ENCODE measurements around the gene MCCC2. TPM values are rescaled to one million over a fixed set of nuclear protein-coding genes. Genes with fewer than 3 reads are reported as not detected.

MCCC2 gene
- total and polyA plus RNA-seq, 10 donors: 15.3 to 48.8 (median 31.6) TPM

DNA sequence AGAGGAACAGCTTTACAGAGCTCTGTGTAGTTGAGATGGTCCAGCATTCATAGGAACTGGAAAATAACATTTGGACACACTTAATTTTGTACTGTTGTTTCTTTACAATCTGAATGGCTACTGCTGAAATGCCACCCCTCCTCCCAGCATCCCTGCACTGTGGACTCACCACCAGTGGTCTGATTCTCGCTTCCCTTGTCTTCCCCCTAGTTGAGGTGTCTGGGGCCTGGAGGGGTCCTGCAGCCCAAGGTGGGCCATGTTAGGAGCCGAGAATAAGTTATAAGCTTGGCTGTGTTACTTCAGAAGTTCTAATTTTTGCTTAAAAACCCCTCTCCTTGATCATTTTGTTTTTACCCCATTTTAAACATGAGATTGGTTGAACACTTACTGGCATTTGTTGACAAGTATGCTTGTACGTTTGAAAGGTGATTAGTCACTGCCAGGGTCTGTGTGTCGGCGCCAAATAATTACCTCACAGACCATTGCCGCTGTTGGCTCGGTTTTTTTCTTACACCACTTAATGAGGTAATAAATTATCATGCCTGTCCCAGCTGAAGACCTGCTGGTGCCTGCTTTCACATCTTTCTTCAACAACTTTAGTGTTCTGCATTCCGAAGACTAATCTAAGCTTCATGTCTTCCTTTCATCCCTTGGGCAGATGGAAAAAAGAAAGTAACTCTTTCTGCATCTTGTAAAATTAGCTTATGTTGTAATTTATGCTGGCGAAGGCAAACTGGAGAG lies 65.8 kb downstream of the MCCC2 start:
- TF ChIP-seq CTCF (IDR thresholded peaks at IDR 0.05 in 8 of 11, conservative IDR thresholded peaks at IDR 0.05 in 3 of 11): no peak
- TF ChIP-seq POLR2AphosphoS5 (IDR thresholded peaks at IDR 0.05): no peak
- TF ChIP-seq POLR2A (IDR thresholded peaks at IDR 0.05): no peak
- intact Hi-C loops (cut with DNase I; ENCODE audit: low total_unique reads): no loop called here
- Histone ChIP-seq H3K27ac (no peak overlapping the region), H3K4me3 (no peak overlapping the region), H3K4me1 (no peaks in the 10 kb centered on the region), H3K36me3 (peaks cover 0 to 100% (median 74%) of the 10 kb centered on the region in 6 donors), H3K9me3 (no peaks in the 10 kb centered on the region), H3K27me3 (replicated peaks in 1 of 7) (no peaks in the 10 kb centered on the region)
- 63 to 80% (median 76%) methylated on average over 9 of the region's 9 CpGs for WGBS, 5 donors
- DNase-seq: no peak

- no peak overlapping the region for H3K27ac ChIP-seq
- no peak for DNase-seq
- peaks cover 0 to 49% (median 21%) of the 10 kb centered on the region in 6 donors for H3K36me3 ChIP-seq
- TF ChIP-seq CTCF (IDR thresholded peaks at IDR 0.05 in 8 of 11, conservative IDR thresholded peaks at IDR 0.05 in 3 of 11) (no peak), POLR2AphosphoS5 (IDR thresholded peaks at IDR 0.05) (no peak), POLR2A (IDR thresholded peaks at IDR 0.05) (no peak)
- no peaks in the 10 kb centered on the region for H3K27me3 ChIP-seq (replicated peaks in 1 of 7)
- no peak overlapping the region for H3K4me3 ChIP-seq
- no peaks in the 10 kb centered on the region for H3K4me1 ChIP-seq
- intact Hi-C loops (cut with DNase I; ENCODE audit: low total_unique reads): no loop called here
- 73 to 90% (median 86%) methylated on average over 3 of the region's 3 CpGs for WGBS, 5 donors
- H3K9me3 ChIP-seq: no peaks in the 10 kb centered on the region
Measured at GRCh38 chr5:71658916-71659662, 71.9 kb downstream of the MCCC2 start.

- DNase-seq: no peak
- Histone ChIP-seq H3K27ac (no peak overlapping the region), H3K36me3 (peaks cover 0 to 16% (median 8%) of the 10 kb centered on the region in 6 donors), H3K27me3 (replicated peaks in 1 of 7) (no peaks in the 10 kb centered on the region), H3K4me3 (no peak overlapping the region), H3K4me1 (no peaks in the 10 kb centered on the region), H3K9me3 (no peaks in the 10 kb centered on the region)
- whole genome bisulfite sequencing, 5 donors: 92 to 94% (median 92%) methylated on average over 11 of the region's 11 CpGs
- TF ChIP-seq POLR2AphosphoS5 (IDR thresholded peaks at IDR 0.05): no peak
- TF ChIP-seq POLR2A (IDR thresholded peaks at IDR 0.05): no peak
- TF ChIP-seq CTCF (IDR thresholded peaks at IDR 0.05 in 8 of 11, conservative IDR thresholded peaks at IDR 0.05 in 3 of 11): no peak
- intact Hi-C loops (cut with DNase I; ENCODE audit: low total_unique reads): no loop called here
Measured at GRCh38 chr5:71662381-71662780, 75.2 kb downstream of the MCCC2 start.

Data from spleen (tissue), 11 donors.